ENCODE data around the gene DBF4B.

Gene DBF4B

GRCh38 chr17:44781551-44782325 is 73.3 kb downstream of the DBF4B start:
- DNase-seq (ENCODE audit: insufficient read length, low spot score) (no peak), FAIRE-seq (no peak)
- TF ChIP-seq POU2F2 (IDR thresholded peaks at IDR 0.05; ENCODE audit: low read depth, low read length) (no peak), POLR2A (IDR thresholded peaks at IDR 0.05; ENCODE audit: low read depth, low read length) (no peak), TAF1 (IDR thresholded peaks at IDR 0.05; ENCODE audit: low read depth, low read length) (no peak), SPI1 (IDR thresholded peaks at IDR 0.05; ENCODE audit: low read depth, low read length) (no peak)

- no peak for FAIRE-seq
- DNase-seq (ENCODE audit: insufficient read length, low spot score) = no peak
- TF ChIP-seq TAF1 (IDR thresholded peaks at IDR 0.05; ENCODE audit: low read depth, low read length) = no peak
- TF ChIP-seq PAX5 (IDR thresholded peaks at IDR 0.05; ENCODE audit: insufficient read depth, low read length, severe bottlenecking) = no peak
These were observed 73.9 kb downstream of the DBF4B start for GRCh38 chr17:44782326-44782850.

GRCh38 chr17:44785921-44786320 is 77.5 kb downstream of the DBF4B start:
- DNase-seq (ENCODE audit: insufficient read length, low spot score) (no peak), FAIRE-seq (no peak)
- no peak for TF ChIP-seq PAX5 (IDR thresholded peaks at IDR 0.05; ENCODE audit: insufficient read depth, low read length, severe bottlenecking)
- TF ChIP-seq SPI1 (IDR thresholded peaks at IDR 0.05; ENCODE audit: low read depth, low read length) = no peak
- TF ChIP-seq POLR2AphosphoS5 (IDR thresholded peaks at IDR 0.05; ENCODE audit: low read depth, low read length) = no peak
- TF ChIP-seq POU2F2 (IDR thresholded peaks at IDR 0.05; ENCODE audit: low read depth, low read length) = no peak

GRCh38 chr17:44786551-44787081 is 78.2 kb downstream of the DBF4B start:
- no peak for FAIRE-seq
- DNase-seq (ENCODE audit: insufficient read length, low spot score) = no peak
- no peak for TF ChIP-seq POU2F2 (IDR thresholded peaks at IDR 0.05; ENCODE audit: low read depth, low read length)
- TF ChIP-seq POLR2AphosphoS5 (IDR thresholded peaks at IDR 0.05; ENCODE audit: low read depth, low read length) = no peak
- TF ChIP-seq TAF1 (IDR thresholded peaks at IDR 0.05; ENCODE audit: low read depth, low read length) = no peak
- no peak for TF ChIP-seq PAX5 (IDR thresholded peaks at IDR 0.05; ENCODE audit: insufficient read depth, low read length, severe bottlenecking)

GRCh38 chr17:44787271-44787940 is 78.9 kb downstream of the DBF4B start:
- FAIRE-seq (no peak), DNase-seq (ENCODE audit: insufficient read length, low spot score) (no peak)
- TF ChIP-seq SPI1 (IDR thresholded peaks at IDR 0.05; ENCODE audit: low read depth, low read length) = no peak
- TF ChIP-seq TAF1 (IDR thresholded peaks at IDR 0.05; ENCODE audit: low read depth, low read length) = no peak
- TF ChIP-seq POLR2AphosphoS5 (IDR thresholded peaks at IDR 0.05; ENCODE audit: low read depth, low read length) = no peak
- TF ChIP-seq POLR2A (IDR thresholded peaks at IDR 0.05; ENCODE audit: low read depth, low read length) = no peak
- no peak for TF ChIP-seq PAX5 (IDR thresholded peaks at IDR 0.05; ENCODE audit: insufficient read depth, low read length, severe bottlenecking)
- no peak for TF ChIP-seq POU2F2 (IDR thresholded peaks at IDR 0.05; ENCODE audit: low read depth, low read length)

- TF ChIP-seq TAF1 (IDR thresholded peaks at IDR 0.05; ENCODE audit: low read depth, low read length) (no peak), POLR2AphosphoS5 (IDR thresholded peaks at IDR 0.05; ENCODE audit: low read depth, low read length) (no peak), POLR2A (IDR thresholded peaks at IDR 0.05; ENCODE audit: low read depth, low read length) (no peak), SPI1 (IDR thresholded peaks at IDR 0.05; ENCODE audit: low read depth, low read length) (no peak), PAX5 (IDR thresholded peaks at IDR 0.05; ENCODE audit: insufficient read depth, low read length, severe bottlenecking) (no peak), POU2F2 (IDR thresholded peaks at IDR 0.05; ENCODE audit: low read depth, low read length) (no peak)
- FAIRE-seq (no peak), DNase-seq (ENCODE audit: insufficient read length, low spot score) (no peak)
These were observed 79.7 kb downstream of the DBF4B start for GRCh38 chr17:44788139-44788538.

GRCh38 chr17:44792276-44792675 is 83.8 kb downstream of the DBF4B start:
- no peak for TF ChIP-seq TAF1 (IDR thresholded peaks at IDR 0.05; ENCODE audit: low read depth, low read length)
- no peak for TF ChIP-seq POLR2A (IDR thresholded peaks at IDR 0.05; ENCODE audit: low read depth, low read length)
- no peak for TF ChIP-seq SPI1 (IDR thresholded peaks at IDR 0.05; ENCODE audit: low read depth, low read length)
- TF ChIP-seq POLR2AphosphoS5 (IDR thresholded peaks at IDR 0.05; ENCODE audit: low read depth, low read length) = no peak
- TF ChIP-seq POU2F2 (IDR thresholded peaks at IDR 0.05; ENCODE audit: low read depth, low read length) = no peak
- no peak for TF ChIP-seq PAX5 (IDR thresholded peaks at IDR 0.05; ENCODE audit: insufficient read depth, low read length, severe bottlenecking)
- DNase-seq (ENCODE audit: insufficient read length, low spot score) = no peak
- FAIRE-seq = no peak

GRCh38 chr17:44793885-44794842 is 85.7 kb downstream of the DBF4B start:
- no peak for FAIRE-seq
- DNase-seq (ENCODE audit: insufficient read length, low spot score) = no peak
- no peak for TF ChIP-seq POLR2AphosphoS5 (IDR thresholded peaks at IDR 0.05; ENCODE audit: low read depth, low read length)
- TF ChIP-seq POU2F2 (IDR thresholded peaks at IDR 0.05; ENCODE audit: low read depth, low read length) = no peak
- no peak for TF ChIP-seq TAF1 (IDR thresholded peaks at IDR 0.05; ENCODE audit: low read depth, low read length)
- no peak for TF ChIP-seq POLR2A (IDR thresholded peaks at IDR 0.05; ENCODE audit: low read depth, low read length)
- no peak for TF ChIP-seq PAX5 (IDR thresholded peaks at IDR 0.05; ENCODE audit: insufficient read depth, low read length, severe bottlenecking)
- TF ChIP-seq SPI1 (IDR thresholded peaks at IDR 0.05; ENCODE audit: low read depth, low read length) = no peak
